Measurements from ENCODE around the gene FGF13.

The FGF13 gene

GRCh38 chrX:138711399-138712347 is at the start of gene FGF13:
FGF13 (minus strand) TSS chrX:138711717; CDS start chrX:138711003, 714 bp downstream.
- H3K4me3 ChIP-seq (ENCODE audit: low read depth, low read length) = peak within 1 kb of the TSS; percentile 65

- H3K4me3 ChIP-seq (ENCODE audit: low read depth, low read length) = no peak overlapping the region
Measured at GRCh38 chrX:138759217-138759943, 47.9 kb upstream of the FGF13 start.

- no peak overlapping the region for H3K4me3 ChIP-seq (ENCODE audit: low read depth, low read length)
Measured at GRCh38 chrX:138756234-138756633, 44.7 kb upstream of the FGF13 start.

- no peak overlapping the region for H3K4me3 ChIP-seq (ENCODE audit: low read depth, low read length)
Measured at GRCh38 chrX:138754861-138755260, 43.3 kb upstream of the FGF13 start.

- no peak overlapping the region for H3K4me3 ChIP-seq (ENCODE audit: low read depth, low read length)
Measured at GRCh38 chrX:138748480-138748879, 37.0 kb upstream of the FGF13 start.

GRCh38 chrX:138745196-138745595 is 33.7 kb upstream of the FGF13 start:
- H3K4me3 ChIP-seq (ENCODE audit: low read depth, low read length) = no peak overlapping the region

- H3K4me3 ChIP-seq (ENCODE audit: low read depth, low read length) = no peak overlapping the region
Measured at GRCh38 chrX:138742217-138742616, 30.7 kb upstream of the FGF13 start.

GRCh38 chrX:138740341-138740740 is 28.8 kb upstream of the FGF13 start:
- H3K4me3 ChIP-seq (ENCODE audit: low read depth, low read length) = no peak overlapping the region

GRCh38 chrX:138723301-138723700 is 11.8 kb upstream of the FGF13 start:
- H3K4me3 ChIP-seq (ENCODE audit: low read depth, low read length) = no peak overlapping the region

- H3K4me3 ChIP-seq (ENCODE audit: low read depth, low read length) = no peak overlapping the region
Measured at GRCh38 chrX:138719396-138719795, 7.9 kb upstream of the FGF13 start.

- no peak overlapping the region for H3K4me3 ChIP-seq (ENCODE audit: low read depth, low read length)
Measured at GRCh38 chrX:138718941-138719340, 7.4 kb upstream of the FGF13 start.

GRCh38 chrX:138710866-138711341 is 613 bp downstream of the FGF13 start:
- peak overlapping the region; percentile 61 for H3K4me3 ChIP-seq (ENCODE audit: low read depth, low read length)

- peak overlapping the region; percentile 61 for H3K4me3 ChIP-seq (ENCODE audit: low read depth, low read length)
Measured at GRCh38 chrX:138709886-138710791, 1.4 kb downstream of the FGF13 start.

GRCh38 chrX:138708268-138708667 is 3.2 kb downstream of the FGF13 start:
- H3K4me3 ChIP-seq (ENCODE audit: low read depth, low read length) = no peak overlapping the region

- H3K4me3 ChIP-seq (ENCODE audit: low read depth, low read length) = no peak overlapping the region
Measured at GRCh38 chrX:138704596-138704995, 6.9 kb downstream of the FGF13 start.

- H3K4me3 ChIP-seq (ENCODE audit: low read depth, low read length) = no peak overlapping the region
Measured at GRCh38 chrX:138704101-138704500, 7.4 kb downstream of the FGF13 start.

GRCh38 chrX:138692591-138692990 is 18.9 kb downstream of the FGF13 start:
- no peak overlapping the region for H3K4me3 ChIP-seq (ENCODE audit: low read depth, low read length)

GRCh38 chrX:138691186-138691585 is 20.3 kb downstream of the FGF13 start:
- H3K4me3 ChIP-seq (ENCODE audit: low read depth, low read length) = no peak overlapping the region

GRCh38 chrX:138690591-138690990 is 20.9 kb downstream of the FGF13 start:
- no peak overlapping the region for H3K4me3 ChIP-seq (ENCODE audit: low read depth, low read length)

- H3K4me3 ChIP-seq (ENCODE audit: low read depth, low read length) = no peak overlapping the region
Measured at GRCh38 chrX:138683600-138683999, 27.9 kb downstream of the FGF13 start.

GRCh38 chrX:138669693-138670092 is 41.8 kb downstream of the FGF13 start:
- H3K4me3 ChIP-seq (ENCODE audit: low read depth, low read length) = no peak overlapping the region
